ENCODE results near the gene ITSN1.
"Not testable (repeated sequence)": the region's sequence is repeated elsewhere in the genome, so short reads cannot be mapped to it uniquely, and the experiment has no call there.

Gene ITSN1

GRCh38 chr21:33844890-33845205, 202.5 kb downstream of the ITSN1 start:
- no peak for DNase-seq

- no peak for DNase-seq
Observed at GRCh38 chr21:33846141-33846540, 203.8 kb downstream of the ITSN1 start.

- no peak for DNase-seq
Observed at GRCh38 chr21:33847588-33848248, 205.4 kb downstream of the ITSN1 start.

GRCh38 chr21:33848249-33848953, 206.1 kb downstream of the ITSN1 start:
- DNase-seq = no peak

DNA sequence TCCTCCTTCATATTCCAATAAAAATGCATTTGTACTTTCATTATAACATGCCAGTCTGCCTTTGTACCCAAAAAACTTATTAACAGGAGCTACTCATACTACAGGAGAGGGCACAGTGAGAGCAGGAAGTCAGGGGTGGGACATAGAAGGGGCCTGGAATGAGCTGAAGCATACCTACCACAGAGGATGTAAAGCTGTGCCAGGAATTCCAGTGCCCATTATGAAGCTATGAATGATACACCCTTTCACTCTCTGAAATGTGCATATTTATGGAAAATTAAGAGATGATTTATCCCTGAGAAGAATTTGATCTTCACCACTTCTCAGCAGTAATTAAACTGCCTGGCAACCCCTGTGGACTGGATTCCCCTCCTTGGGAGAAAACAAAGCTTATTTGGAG, 207.5 kb downstream of the ITSN1 start:
- no peak for DNase-seq

- DNase-seq = no peak
Observed at GRCh38 chr21:33850401-33850800, 208.1 kb downstream of the ITSN1 start.

GRCh38 chr21:33850985-33851384, 208.7 kb downstream of the ITSN1 start:
- no peak for DNase-seq

DNA sequence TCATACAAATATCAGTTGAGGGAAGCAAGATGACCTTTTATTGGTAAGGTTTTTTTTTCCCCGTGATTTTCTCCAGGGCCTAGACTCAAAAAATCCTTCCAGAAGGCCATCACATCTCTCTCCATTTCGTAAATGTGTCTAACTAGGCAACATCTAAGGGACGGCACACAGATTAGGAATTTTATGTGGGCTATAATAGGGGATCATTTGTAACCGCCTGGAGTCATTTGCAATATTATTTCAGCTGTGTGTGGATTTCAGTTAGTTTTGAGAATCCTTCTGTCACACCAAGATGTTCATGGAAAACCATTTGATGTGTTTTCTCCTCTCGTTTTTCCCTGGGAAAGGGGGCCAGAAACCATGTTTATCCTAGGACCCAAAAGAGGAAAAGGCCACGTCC, 210.2 kb downstream of the ITSN1 start:
- no peak for DNase-seq

- no peak for DNase-seq
Observed at GRCh38 chr21:33854604-33855003, 212.3 kb downstream of the ITSN1 start.

DNA sequence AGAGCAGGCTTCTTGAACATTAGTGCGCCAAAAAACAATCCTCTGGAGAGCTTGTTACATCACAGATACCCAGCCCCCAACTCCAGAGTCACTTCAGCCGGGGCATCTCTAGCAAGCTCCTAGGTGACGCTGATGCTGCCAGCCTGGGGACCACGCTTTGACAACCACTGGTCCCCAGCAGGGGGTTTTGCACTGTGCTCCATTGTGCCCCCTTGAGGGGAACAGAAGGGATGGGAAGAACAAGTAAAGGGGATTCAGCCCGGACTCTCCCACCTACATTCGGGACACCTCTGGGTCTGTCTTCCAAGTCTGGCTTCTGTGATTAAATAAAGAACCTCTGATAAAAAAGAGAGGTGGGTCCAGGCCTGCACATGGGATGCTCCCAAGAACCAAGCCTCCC, 212.9 kb downstream of the ITSN1 start:
- DNase-seq = peak; percentile 20

- DNase-seq = no peak
Observed at GRCh38 chr21:33856893-33857527, 214.7 kb downstream of the ITSN1 start.

- DNase-seq = no peak
Observed at GRCh38 chr21:33857846-33858666, 215.8 kb downstream of the ITSN1 start.

- DNase-seq = peak; percentile 58
Observed at GRCh38 chr21:33858667-33859372, 216.5 kb downstream of the ITSN1 start.

GRCh38 chr21:33859373-33860102, 217.2 kb downstream of the ITSN1 start:
- no peak for DNase-seq

DNA sequence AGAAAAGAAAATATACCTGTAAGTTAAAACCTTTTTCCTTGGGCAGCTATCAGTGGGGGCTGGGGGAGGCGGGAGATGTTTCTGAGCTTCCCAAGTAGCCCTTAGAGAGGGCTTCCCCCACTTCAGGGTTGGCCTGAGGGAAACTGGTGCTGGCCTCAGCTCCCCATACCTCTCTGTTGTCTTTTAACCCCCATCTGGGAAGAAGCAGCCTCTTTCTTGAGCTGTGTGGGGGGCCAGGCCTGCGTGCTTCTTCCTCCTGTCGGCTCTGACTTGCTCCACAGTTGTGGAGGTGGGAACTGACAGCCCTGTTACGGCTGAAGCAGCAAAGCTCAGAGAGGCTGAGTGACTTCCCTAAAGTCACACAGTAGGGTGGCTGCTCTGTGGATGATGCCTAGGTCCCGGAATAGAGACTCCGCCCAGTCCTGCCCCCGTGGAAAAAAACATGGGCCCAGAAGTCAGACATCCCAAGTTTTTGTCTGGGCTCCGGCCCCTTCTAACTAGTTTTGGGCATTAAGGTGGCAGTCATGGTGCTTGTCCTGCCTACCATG, 218.1 kb downstream of the ITSN1 start:
- no peak for DNase-seq

- DNase-seq = peak; percentile 90
Observed at GRCh38 chr21:33861125-33861524, 218.8 kb downstream of the ITSN1 start.

GRCh38 chr21:33863191-33863590, 220.9 kb downstream of the ITSN1 start:
- DNase-seq = not testable (repeated sequence)

GRCh38 chr21:33864150-33864549, 221.8 kb downstream of the ITSN1 start:
- no peak for DNase-seq

GRCh38 chr21:33865176-33865575, 222.9 kb downstream of the ITSN1 start:
- no peak for DNase-seq

DNA sequence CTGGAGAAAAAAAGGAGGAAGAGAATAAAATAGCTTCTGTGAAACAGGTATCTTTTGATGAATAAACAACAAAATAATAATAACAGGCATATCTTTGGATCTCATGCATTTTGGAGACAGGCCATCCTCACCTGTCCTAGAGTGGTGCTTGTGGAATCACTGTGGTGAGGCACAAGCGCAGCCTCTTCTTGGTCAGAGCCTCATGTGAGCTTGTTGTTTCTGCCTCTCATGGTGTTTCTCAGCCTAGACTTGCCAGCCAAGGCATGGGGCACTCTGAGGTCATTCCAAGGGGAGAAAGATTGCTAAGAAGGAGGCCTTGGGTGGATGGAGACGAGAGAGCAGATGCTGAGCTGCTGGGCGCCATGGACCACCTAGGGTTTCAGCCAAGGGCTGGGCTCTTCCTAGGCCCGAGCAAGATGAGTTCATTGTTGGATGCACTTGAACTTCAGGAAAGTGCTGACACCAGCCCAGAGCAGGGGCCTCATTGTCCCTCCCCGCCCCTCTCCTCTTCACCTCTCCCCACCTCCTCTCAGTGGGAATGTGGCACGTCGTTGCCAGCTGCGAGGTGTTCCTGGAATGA, 223.8 kb downstream of the ITSN1 start:
- DNase-seq = no peak

DNA sequence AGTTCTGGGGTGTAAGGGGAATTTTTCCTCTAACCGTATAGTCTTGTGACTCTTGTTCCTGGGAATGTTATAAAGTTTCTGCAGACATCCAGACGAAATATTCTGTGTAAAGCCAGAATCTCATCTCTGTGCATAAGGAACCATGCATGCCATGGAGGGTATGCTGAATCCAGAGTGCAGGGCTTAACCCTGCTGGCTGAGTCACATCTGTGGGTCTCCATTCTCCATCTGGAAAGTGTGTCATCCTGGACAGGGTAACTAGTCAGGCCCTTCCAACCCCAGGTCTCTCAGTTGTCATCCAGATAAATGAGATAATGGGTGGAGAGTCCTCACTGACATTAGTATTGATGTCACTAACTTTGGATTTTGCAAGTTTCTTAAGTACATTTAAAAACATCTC, 224.5 kb downstream of the ITSN1 start:
- DNase-seq = no peak
